ENCODE results near the gene MKRN2. TPM values are rescaled to one million over a fixed set of nuclear protein-coding genes. Genes with fewer than 3 reads are reported as not detected.

The MKRN2 gene
- total and polyA plus RNA-seq, 7 donors, result 11.6 to 37.4 (median 27.4) TPM

DNA sequence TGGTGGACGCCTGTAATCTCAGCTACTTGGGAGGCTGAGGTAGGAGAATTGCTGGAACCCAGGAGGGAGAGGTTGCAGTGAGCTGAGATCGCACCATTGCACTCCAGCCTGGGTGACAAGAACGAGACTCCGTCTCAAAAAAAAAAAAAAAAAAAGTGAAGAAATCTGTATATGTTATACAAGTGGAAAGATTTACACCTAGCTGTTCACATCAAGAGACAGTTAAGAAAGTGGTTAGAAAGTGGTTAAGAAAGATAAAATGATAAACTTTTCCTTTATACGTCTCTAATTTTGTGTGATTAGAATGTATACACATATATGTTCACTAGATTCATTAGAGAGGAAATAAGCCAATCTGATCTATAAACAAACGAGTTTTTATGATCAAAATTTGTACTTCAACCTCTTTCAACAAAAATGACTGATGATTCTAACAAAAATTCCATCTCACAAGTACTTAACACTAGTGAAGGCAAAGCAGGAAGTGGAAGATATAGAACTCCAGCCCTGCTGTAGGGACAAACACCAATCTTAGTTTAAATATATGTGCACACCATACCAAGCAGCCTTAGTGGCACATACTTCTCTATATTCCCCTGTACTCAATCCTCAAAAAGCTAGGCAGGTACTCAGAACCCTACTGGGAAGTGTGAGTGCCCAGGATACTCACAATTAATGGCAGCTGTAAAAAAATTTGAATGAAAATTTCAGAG, 55.8 kb downstream of the MKRN2 start:
- Histone ChIP-seq H3K9me3 (no peaks in the 10 kb centered on the region), H3K27me3 (no peaks in the 10 kb centered on the region), H3K36me3 (peaks cover 14 to 71% (median 25%) of the 10 kb centered on the region in 4 donors), H3K27ac (no peak overlapping the region), H3K4me1 (no peaks in the 10 kb centered on the region), H3K4me3 (no peak overlapping the region)
- TF ChIP-seq POLR2A (IDR thresholded peaks at IDR 0.05), result no peak
- TF ChIP-seq CTCF (IDR thresholded peaks at IDR 0.05), result no peak
- no peak for TF ChIP-seq EP300 (IDR thresholded peaks at IDR 0.05)
- no peak for TF ChIP-seq POLR2AphosphoS5 (IDR thresholded peaks at IDR 0.05)
- 78 to 82% methylated on average over 6 of the region's 6 CpGs for WGBS, 2 donors
- no peak for DNase-seq
- intact Hi-C loops (cut with DNase I), result no loop called here

DNA sequence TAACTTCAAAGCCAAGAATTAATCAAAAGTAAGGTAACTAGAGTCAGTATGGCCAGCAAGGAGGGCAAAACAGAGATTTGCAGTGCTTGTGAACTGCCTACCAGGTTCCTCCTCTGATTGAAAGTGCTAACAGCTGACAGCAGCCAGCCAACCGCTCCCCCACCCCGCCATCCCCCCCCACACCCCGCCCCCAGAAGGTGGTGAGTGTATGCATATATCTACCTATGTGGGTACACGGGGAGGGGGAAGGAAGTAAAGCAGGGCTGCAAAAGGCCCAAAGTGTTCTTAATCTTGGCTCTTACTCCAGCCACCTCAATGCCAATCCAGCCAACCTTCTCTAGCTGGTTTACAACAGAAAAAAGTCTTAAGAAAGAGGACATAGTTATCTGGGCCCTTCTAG, 56.4 kb downstream of the MKRN2 start:
- intact Hi-C loops (cut with DNase I), result no loop called here
- H3K36me3 ChIP-seq, result peaks cover 13 to 71% (median 28%) of the 10 kb centered on the region in 4 donors
- TF ChIP-seq POLR2AphosphoS5 (IDR thresholded peaks at IDR 0.05), result no peak
- TF ChIP-seq CTCF (IDR thresholded peaks at IDR 0.05), result no peak
- TF ChIP-seq POLR2A (IDR thresholded peaks at IDR 0.05), result no peak
- TF ChIP-seq EP300 (IDR thresholded peaks at IDR 0.05), result no peak

DNA sequence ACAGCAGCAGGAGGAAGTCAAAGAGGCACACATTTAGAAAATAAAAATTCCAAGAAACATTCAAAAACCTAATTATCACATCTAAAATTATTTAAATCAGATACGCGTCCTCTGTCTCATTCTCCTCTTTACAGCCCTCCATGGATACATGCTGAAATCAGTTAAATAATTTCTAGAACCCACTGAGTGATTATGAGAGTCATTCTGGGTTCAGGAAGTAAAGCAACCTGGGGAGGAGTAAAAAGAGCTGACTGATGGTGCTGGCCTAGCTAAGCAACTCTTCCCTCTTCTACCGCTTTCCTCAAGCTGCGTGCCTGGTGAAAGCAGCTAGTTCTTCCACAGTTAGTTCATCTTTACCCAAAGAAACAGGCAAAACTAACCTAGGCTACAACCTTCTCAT, 58.4 kb downstream of the MKRN2 start:
- intact Hi-C loops (cut with DNase I), result no loop called here
- no peaks in the 10 kb centered on the region for H3K9me3 ChIP-seq
- H3K27me3 ChIP-seq, result no peaks in the 10 kb centered on the region
- TF ChIP-seq EP300 (IDR thresholded peaks at IDR 0.05) (no peak), POLR2AphosphoS5 (IDR thresholded peaks at IDR 0.05) (no peak), POLR2A (IDR thresholded peaks at IDR 0.05) (no peak), CTCF (IDR thresholded peaks at IDR 0.05) (no peak)
- H3K4me1 ChIP-seq, result no peaks in the 10 kb centered on the region
- H3K36me3 ChIP-seq, result peaks cover 8 to 63% (median 21%) of the 10 kb centered on the region in 4 donors
- no peak overlapping the region for H3K4me3 ChIP-seq
- H3K27ac ChIP-seq, result no peak overlapping the region
- no peak for DNase-seq
- WGBS, 2 donors, result 94 to 97% methylated on average over 4 of the region's 4 CpGs

More for the DNA sequence above, 56.4 kb downstream of the MKRN2 start:
- H3K27me3 ChIP-seq, result no peaks in the 10 kb centered on the region
- 56 to 61% methylated on average over 4 of the region's 4 CpGs for WGBS, 2 donors
- no peak overlapping the region for H3K27ac ChIP-seq
- no peaks in the 10 kb centered on the region for H3K9me3 ChIP-seq
- DNase-seq, result no peak
- H3K4me1 ChIP-seq, result no peaks in the 10 kb centered on the region
- no peak overlapping the region for H3K4me3 ChIP-seq

- no peaks in the 10 kb centered on the region for H3K27me3 ChIP-seq
- no peak overlapping the region for H3K4me3 ChIP-seq
- TF ChIP-seq CTCF (IDR thresholded peaks at IDR 0.05), result no peak
- TF ChIP-seq POLR2A (IDR thresholded peaks at IDR 0.05), result no peak
- no peak for TF ChIP-seq POLR2AphosphoS5 (IDR thresholded peaks at IDR 0.05)
- TF ChIP-seq EP300 (IDR thresholded peaks at IDR 0.05), result no peak
- H3K4me1 ChIP-seq, result peaks cover 0 to 26% (median 14%) of the 10 kb centered on the region in 4 donors
- peaks cover 8 to 46% (median 18%) of the 10 kb centered on the region in 4 donors for H3K36me3 ChIP-seq
- 94 to 95% methylated on average over 6 of the region's 6 CpGs for WGBS, 2 donors
- intact Hi-C loops (cut with DNase I), result no loop called here
- DNase-seq, result no peak
- no peaks in the 10 kb centered on the region for H3K9me3 ChIP-seq
- no peak overlapping the region for H3K27ac ChIP-seq
Measured at GRCh38 chr3:12618426-12618825, 61.5 kb downstream of the MKRN2 start.
